Fibroblast of skin of abdomen (primary cell): ENCODE measurements around the gene LGALS4. TPM values are rescaled to one million over a fixed set of nuclear protein-coding genes. Genes with fewer than 3 reads are reported as not detected.
A peak's percentile ranks its signal among the peaks of the same experiment; 100 is the strongest.
"Not testable (repeated sequence)": the region's sequence is repeated elsewhere in the genome, so short reads cannot be mapped to it uniquely, and the experiment has no call there.

Experiments used
- DNase-seq: peaks from one replicate; pipeline ENCODE4 v3.0.0-alpha.2; 2013
- polyA plus RNA-seq, 2 experiments: library from polyadenylated mRNA; unstranded; fragments of 120-200 nt; gene quantifications; one replicate each; pipeline ENCODE4 v1.2.1, GENCODE V29; 2013; ENCODE audit not compliant: insufficient read length in 2 of 2

Gene LGALS4
- 0.42 TPM for polyA plus RNA-seq (2013, experiment 1 of 2; ENCODE audit: insufficient read length)
- 0.19 TPM for polyA plus RNA-seq (2013, experiment 2 of 2; ENCODE audit: insufficient read length)

DNA sequence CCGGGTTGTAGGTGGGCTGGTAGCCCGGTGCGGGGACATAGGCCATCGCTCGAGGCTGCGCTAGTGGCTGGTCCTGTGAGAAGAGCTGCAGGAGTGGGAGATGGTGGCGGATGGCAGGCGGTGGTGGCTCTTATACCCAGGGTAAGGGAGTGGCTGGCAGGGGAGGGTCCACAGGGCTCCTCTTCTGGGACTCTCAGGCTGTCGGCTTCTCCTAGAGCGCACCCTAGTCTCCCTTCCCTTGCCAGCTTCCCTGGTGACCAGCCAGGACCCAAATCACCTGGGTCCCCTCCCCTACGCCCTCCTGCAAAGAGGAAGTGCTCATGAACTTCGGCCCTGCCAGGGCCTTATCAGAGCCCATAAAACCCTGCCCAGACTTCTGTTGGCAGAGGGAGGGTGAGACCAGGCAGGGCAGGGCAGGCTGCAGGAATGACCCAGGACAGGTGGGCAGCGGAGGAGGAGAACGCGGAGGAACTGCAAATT, at the start of gene LGALS4:
LGALS4 (minus strand) TSS at position 105 of the 480 bp plus-strand sequence; CDS start at position 46, 59 bp downstream.
- DNase-seq = no peak

DNA sequence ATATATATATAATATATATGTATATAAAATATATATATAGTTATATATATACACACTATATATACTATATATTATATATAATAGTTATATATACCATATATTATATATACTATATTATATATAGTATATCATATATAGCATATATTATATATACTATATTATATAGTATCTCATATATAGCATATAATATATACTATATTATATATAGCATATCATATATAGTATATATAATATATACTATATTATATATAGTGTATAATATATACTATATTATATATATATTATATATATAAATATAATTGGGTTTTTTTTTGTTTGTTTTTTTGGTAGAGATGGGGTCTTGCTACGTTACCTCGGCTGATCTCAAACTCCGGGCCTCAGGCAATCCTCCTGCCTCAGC, 48.6 kb upstream of the LGALS4 start:
- no peak for DNase-seq

- not testable (repeated sequence) for DNase-seq
Measured at GRCh38 chr19:38859631-38860204, 47.0 kb upstream of the LGALS4 start.

DNA sequence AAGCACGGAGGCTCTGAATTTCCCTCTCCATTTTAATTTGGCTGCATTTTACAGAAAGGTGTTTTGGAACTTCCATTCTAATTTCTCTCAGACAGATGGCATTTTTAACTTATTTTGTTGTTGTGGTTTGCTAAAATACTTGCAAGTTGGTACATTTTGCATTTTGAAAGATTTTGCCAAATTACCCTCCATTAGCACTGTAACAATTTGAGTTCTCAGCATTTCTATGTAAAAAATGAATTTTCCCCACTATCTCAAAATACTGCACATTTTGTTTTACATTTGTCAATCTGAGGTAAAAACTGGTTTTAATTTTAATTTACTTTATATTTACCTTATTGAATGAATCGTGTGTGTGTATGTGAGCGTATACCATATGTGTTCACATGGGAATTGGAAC, 44.1 kb upstream of the LGALS4 start:
- DNase-seq = no peak

DNA sequence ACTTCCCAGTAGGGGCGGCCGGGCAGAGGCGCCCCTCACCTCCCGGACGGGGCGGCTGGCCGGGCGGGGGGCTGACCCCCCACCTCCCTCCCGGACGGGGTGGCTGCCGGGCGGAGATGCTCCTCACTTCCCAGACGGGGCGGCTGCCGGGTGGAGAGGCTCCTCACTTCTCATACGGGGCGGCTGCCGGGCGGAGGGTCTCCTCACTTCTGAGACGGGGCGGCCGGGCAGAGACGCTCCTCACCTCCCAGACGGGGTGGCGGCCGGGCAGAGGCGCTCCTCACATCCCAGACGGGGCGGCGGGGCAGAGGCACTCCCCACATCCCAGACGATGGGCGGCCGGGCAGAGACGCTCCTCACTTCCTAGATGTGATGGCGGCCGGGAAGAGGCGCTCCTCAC, 43.0 kb upstream of the LGALS4 start:
- not testable (repeated sequence) for DNase-seq

- not testable (repeated sequence) for DNase-seq
Measured at GRCh38 chr19:38854961-38855360, 42.2 kb upstream of the LGALS4 start.

DNA sequence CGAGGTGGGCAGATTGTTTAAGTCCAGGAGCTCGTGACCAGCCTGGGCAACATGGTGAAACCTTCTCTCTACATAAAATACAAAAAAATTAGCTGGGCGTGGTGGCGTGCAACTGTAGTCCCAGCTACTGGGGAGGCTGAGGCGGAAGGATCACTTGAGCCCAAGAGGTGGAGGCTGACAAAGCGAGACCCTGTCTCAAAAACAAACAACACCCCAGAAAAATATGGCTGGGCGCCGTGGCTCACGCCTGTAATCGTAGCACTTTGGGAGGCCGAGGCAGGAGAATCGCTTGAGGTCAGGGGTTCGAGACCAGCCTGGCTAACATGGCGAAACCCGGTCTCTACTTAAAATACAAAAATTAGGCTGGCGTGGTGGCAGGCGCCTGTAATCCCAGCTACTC, 40.5 kb upstream of the LGALS4 start:
- DNase-seq = no peak

DNA sequence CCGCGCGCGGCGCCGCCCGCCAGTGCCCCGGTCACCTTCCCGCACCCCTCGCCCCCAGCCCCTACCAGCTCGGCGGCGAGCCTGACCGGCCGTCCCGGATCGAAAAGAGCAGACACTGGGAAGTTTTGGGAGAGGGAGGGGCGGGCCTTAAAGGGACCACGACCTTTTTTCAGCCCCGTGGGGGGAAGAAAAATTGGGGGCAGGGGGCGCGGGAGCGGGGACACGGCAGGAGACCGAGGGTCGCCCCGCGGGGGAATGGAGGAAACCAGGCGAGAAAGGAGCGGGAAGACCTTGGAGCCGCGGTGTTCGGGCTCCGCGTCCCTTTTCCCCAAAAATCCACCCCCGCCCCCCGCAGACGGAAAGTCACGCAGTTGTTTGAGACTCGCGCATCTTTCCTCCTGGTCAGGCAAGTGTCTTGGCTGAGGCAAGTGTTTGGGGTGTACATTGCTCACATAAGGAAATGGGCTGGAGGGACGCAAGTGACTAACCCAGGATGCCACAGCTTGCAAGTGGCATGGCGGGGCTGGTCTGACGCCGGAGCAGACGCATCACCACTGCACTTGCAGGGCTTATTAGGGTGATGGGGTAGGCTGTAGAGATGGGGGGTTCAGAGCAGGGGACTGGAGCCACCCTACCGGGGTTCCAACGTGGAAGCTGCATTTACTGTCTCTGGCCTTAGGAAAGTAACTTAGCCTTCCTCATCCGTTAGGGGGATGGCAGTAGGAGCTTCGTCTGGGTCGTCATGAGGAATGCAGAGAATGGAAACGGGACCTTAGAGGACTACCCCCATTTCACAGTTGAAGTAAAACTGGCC, 39.7 kb upstream of the LGALS4 start:
- peak; percentile 57 for DNase-seq

- peak; percentile 94 for DNase-seq
Measured at GRCh38 chr19:38851622-38852230, 39.0 kb upstream of the LGALS4 start.

DNA sequence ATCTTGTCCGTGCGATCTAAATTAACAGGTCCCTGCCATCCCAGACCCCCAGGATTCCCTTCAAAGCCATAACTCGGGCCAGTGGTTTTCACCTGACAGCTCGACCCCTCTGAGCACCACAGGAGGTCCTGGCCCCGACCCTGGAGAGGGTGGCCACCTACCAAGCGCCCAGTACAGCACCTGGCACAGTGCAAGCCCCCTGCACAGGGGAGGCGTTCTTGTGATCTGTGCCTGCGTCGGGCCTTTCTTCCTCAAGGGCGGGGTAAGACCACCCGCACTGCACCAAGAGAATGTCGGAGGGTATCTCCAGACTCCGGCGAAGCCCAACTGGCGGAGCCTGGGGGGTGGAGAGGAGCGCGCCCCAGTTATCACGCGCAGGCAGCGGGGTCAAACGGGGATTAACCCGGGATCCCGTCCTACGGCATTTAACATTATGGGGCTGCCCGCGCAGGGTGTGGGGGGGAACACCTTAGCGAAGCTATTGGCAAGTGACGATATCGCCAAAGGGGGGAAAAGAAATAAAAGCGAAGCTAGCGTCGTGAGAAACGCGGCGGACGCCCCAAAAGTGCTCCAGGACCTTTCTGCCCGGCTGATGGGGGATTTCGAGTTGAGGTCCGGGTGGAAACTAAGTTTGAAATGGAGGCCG, 38.4 kb upstream of the LGALS4 start:
- no peak for DNase-seq

DNA sequence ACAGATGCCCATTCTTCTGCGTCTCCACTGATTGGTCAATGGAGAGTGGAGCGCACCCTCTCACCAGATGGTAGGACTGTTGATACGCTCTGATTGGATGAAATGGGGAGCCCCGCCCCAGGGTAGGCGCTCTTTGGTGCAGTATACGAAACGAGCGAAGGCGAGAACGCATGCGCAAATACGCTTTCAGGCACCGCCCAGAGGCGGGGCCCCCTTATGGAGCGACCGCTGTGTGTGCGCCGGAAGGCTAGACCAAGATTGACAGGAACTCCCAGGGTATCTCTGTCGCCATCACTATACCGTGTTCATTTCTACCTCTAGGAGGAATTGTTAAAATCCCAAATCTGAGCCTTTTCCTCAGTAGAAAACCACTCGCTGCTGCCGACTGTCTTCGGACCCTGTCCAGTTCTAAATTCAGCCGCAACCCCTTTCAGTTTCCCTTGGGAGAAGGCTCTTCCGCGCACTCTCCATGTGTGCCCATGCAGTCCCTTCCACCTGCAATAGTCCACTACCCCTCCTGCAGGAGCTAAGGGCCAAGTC, 37.8 kb upstream of the LGALS4 start:
- DNase-seq = peak; percentile 100

GRCh38 chr19:38849860-38850435, 37.2 kb upstream of the LGALS4 start, which contains the start of gene HNRNPL:
TSS of gene HNRNPL (minus strand) at chr19:38849986. CDS start at chr19:38849966, 20 bp downstream.
- no peak for DNase-seq

GRCh38 chr19:38849147-38849859, 36.6 kb upstream of the LGALS4 start:
- peak; percentile 96 for DNase-seq

DNA sequence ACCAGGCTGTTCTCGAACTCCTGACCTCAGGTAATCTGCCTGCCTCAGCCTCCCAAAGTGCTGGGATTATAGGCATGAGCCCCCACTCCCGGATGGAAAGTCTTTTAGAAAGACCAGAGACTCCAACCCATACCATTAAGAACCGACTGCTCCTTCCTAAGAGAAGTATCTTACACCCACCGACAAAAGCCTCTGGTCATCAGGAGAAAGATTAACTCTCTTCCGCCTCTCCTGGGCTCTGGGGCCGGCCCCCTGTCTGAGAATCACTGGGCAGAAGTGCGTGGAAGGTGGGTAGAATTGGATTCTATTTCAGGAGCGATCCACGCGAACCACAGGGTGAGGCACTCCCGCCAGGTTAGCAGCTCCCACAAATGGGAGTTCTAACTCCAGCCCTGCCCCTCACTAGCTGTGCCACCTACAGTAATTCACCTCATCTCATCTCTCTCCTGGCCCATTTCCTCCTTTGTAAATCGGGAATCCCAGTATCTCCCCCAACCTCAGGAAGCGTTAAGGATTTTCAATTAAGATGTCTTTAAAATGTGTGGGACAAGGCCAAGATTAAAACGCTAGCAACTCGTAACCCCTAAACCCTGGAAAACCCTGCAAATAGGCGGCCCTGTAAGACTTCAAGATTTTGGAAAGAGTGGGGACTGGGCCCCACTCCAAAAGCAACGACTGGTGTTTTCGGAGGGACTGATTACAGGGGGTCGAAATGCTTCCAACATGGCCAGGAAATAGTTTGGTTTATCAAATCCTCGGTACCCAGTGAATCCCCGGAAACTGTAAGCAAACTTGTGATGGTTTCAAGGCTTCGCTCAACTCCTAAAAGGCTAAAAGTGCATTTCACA, 35.8 kb upstream of the LGALS4 start:
- no peak for DNase-seq

- no peak for DNase-seq
Measured at GRCh38 chr19:38846097-38846496, 33.4 kb upstream of the LGALS4 start.

DNA sequence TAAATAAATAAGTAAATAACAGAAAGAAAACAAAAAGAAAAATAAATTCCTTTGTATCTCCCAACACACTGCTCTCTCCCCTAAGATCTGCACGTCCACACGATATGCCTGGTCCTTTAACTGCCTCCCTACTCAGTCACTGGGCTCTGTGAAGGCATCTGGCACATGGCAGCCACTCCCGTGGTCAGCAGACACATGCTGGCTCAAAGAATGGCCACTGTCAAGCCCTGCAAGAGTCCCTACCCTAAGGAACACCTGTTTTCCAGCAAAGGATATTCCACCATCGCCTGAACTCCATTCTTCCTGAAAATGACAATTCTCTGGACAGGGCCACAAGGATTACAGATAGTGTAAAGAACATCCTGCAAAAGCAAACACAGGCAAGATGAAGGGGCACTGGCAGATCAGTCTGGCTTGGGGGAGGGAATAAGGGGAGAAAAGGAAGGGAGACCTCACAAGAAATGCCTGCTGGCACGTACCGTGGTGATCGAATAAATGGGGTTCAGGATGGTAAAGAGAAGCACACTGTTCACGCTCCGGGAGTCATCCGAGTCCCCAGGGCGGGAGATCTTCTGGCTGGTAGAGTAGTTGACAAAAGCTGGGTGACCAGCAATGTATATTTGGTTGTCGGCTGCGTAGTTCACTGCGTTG, 32.8 kb upstream of the LGALS4 start:
- no peak for DNase-seq

GRCh38 chr19:38844093-38844686, 31.4 kb upstream of the LGALS4 start:
- DNase-seq = no peak

- no peak for DNase-seq
Measured at GRCh38 chr19:38843175-38843758, 30.5 kb upstream of the LGALS4 start.
